Spleen (tissue), 7 donors: ENCODE results near the gene STOM.

ENCODE experiments used
- CTCF ChIP-seq, 11 experiments: fragments of 200-600 bp in 7 of 11; fragments of 450-650 bp in 4 of 11; sonication (generic) in 4 of 11; IDR thresholded peaks in 8 of 11; conservative IDR thresholded peaks in 3 of 11; 1 replicate in 7 of 11; 2 replicates in 4 of 11; pipeline versions ENCODE4 v1.4.0 to v1.8.0; 2016 to 2021; ENCODE audit warnings: antibody characterized with exemption in 11 of 11, inconsistent platforms in 4 of 11, mild to moderate bottlenecking in 1 of 11
- POLR2A ChIP-seq, 3 donors: fragments of 450-650 bp; IDR thresholded peaks; one replicate each; pipeline ENCODE4 v1.5.1; 2017; ENCODE audit warnings: antibody characterized with exemption in 3 of 3, mild to moderate bottlenecking in 1 of 3
- POLR2AphosphoS5 ChIP-seq, 3 donors: sonication (generic); formaldehyde crosslinking; IDR thresholded peaks; one replicate each; pipeline ENCODE4 v1.5.1; 2017; ENCODE audit warnings: antibody characterized with exemption in 3 of 3
- donor health status: DM: no; HTN: no; CAD: no; lungs with moderate emphysema.
- donor health status: DM: no; HTN: no; CAD: no.
- donor health status: DM: no; HTN: no; CAD: no.

- TF ChIP-seq CTCF (IDR thresholded peaks at IDR 0.05 in 8 of 11, conservative IDR thresholded peaks at IDR 0.05 in 3 of 11) (no peak), POLR2A (IDR thresholded peaks at IDR 0.05) (no peak), POLR2AphosphoS5 (IDR thresholded peaks at IDR 0.05) (no peak)
Observed at GRCh38 chr9:121322737-121323448, 47.2 kb downstream of the STOM start.
